ENCODE results near the gene PMEL. TPM values are rescaled to one million over a fixed set of nuclear protein-coding genes. Genes with fewer than 3 reads are reported as not detected.
A peak's percentile ranks its signal among the peaks of the same experiment; 100 is the strongest.

Gene PMEL
- total and polyA plus RNA-seq, 9 of the 15 experiments (the other 6 are each of a cell fraction or from before 2014, with no cell fraction given) = 0.36 to 2.0 (median 0.98) TPM

DNA sequence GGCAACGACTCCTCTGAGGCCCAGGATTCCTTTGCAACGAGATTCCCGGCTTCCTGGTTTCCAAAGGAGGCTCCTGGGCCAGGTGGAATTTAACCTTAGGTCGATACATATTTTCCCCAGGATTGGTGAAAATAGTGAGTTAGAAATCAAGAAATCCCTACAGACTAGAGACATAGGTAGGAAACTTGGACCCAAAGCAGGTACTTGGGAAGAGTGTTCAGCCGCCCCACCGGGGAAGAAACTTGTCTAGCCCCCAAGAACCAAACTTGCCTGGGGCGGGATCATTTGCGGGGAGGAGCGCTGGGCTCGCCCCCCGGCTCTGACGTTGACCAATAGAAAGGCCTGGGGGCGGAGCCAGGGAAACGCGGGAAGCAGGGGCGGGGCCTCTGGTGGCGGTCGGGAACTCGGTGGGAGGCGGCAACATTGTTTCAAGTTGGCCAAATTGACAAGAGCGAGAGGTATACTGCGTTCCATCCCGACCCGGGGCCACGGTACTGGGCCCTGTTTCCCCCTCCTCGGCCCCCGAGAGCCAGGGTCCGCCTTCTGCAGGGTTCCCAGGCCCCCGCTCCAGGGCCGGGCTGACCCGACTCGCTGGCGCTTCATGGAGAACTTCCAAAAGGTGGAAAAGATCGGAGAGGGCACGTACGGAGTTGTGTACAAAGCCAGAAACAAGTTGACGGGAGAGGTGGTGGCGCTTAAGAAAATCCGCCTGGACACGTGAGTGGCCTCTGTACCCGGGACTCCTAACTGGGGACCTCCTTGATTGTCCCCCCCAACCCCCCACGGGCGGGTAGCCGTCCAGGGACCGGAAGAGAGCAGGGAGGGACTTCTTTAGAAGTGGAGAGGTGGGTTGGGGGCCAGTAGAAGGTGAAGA lies 803 bp upstream of the PMEL start, which contains the start of gene CDK2 (continued):
- TF ChIP-seq, protein P1, sequence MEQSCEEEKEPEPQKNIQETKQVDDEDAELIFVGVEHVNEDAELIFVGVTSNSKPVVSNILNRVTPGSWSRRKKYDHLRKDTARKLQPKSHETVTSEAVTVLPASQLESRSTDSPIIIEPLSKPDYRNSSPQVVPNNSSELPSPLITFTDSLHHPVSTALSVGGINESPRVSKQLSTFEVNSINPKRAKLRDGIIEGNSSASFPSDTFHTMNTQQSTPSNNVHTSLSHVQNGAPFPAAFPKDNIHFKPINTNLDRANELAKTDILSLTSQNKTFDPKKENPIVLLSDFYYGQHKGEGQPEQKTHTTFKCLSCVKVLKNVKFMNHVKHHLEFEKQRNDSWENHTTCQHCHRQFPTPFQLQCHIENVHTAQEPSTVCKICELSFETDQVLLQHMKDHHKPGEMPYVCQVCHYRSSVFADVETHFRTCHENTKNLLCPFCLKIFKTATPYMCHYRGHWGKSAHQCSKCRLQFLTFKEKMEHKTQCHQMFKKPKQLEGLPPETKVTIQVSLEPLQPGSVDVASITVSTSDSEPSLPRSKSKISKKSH (CRISPR knock-in tag; IDR thresholded peaks at IDR 0.05) = no peak
- TF ChIP-seq BRCA1 (IDR thresholded peaks at IDR 0.05) (no peak), BRCA1 (CRISPR knock-in tag; IDR thresholded peaks at IDR 0.05) (no peak), AFF4 (CRISPR knock-in tag; IDR thresholded peaks at IDR 0.05) (0 out of 2 replicates have a peak, but pooled peaks have one; percentile 27), ETS1 (conservative IDR thresholded peaks at IDR 0.05; ENCODE audit: control insufficient read depth, low read depth, low read length) (peak; percentile 24; the same call in 1 of the 2 replicates), NELFE (IDR thresholded peaks at IDR 0.05; ENCODE audit: insufficient read depth, insufficient read length) (no peak), ATF1 (CRISPR knock-in tag; IDR thresholded peaks at IDR 0.05) (no peak), ATF1 (tag; IDR thresholded peaks at IDR 0.05) (peak; percentile 86), RNF2 (IDR thresholded peaks at IDR 0.05) (no peak), ZNF436 (CRISPR knock-in tag; IDR thresholded peaks at IDR 0.05) (no peak), ZNF224 (CRISPR knock-in tag; IDR thresholded peaks at IDR 0.05) (no peak)
- TF ChIP-seq, protein P2, sequence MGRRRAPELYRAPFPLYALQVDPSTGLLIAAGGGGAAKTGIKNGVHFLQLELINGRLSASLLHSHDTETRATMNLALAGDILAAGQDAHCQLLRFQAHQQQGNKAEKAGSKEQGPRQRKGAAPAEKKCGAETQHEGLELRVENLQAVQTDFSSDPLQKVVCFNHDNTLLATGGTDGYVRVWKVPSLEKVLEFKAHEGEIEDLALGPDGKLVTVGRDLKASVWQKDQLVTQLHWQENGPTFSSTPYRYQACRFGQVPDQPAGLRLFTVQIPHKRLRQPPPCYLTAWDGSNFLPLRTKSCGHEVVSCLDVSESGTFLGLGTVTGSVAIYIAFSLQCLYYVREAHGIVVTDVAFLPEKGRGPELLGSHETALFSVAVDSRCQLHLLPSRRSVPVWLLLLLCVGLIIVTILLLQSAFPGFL (CRISPR knock-in tag; IDR thresholded peaks at IDR 0.05) = no peak
